ENCODE results near the gene SLX4IP. TPM values are rescaled to one million over a fixed set of nuclear protein-coding genes. Genes with fewer than 3 reads are reported as not detected.

SLX4IP gene
- polyA plus RNA-seq, 3 donors: 0.76 to 2.5 (median 1.1) TPM

GRCh38 chr20:10387686-10388085 lies 47.4 kb upstream of the SLX4IP start:
- Mint-ChIP-seq H3K9me3 (peaks cover 0 to 12% (median 1%) of the 10 kb centered on the region in 7 donors), H3K36me3 (no peaks in the 10 kb centered on the region), H3K4me3 (no peak overlapping the region), H3K4me1 (no peaks in the 10 kb centered on the region), H3K27me3 (ENCODE audit: low read depth in 3 of 3) (peaks cover 2 to 4% (median 3%) of the 10 kb centered on the region in 3 donors), H3K27ac (no peak overlapping the region)
- Histone ChIP-seq H3K9ac (ENCODE audit: insufficient read depth, low read length, poor library complexity, severe bottlenecking) (no peak overlapping the region), H3K9me3 (replicated peaks in 1 of 2; ENCODE audit: control insufficient read depth in 1 of 2, insufficient read depth in 1 of 2, low read length in 2 of 2) (no peaks in the 10 kb centered on the region), H4K20me1 (ENCODE audit: insufficient read depth, low read length) (no peaks in the 10 kb centered on the region), H2AFZ (ENCODE audit: insufficient read depth, low read depth, low read length, poor library complexity, severe bottlenecking) (no peak overlapping the region), H3K27ac (ENCODE audit: low read depth in 1 of 2, low read length in 2 of 2) (no peak overlapping the region), H3K4me1 (ENCODE audit: control insufficient read depth in 1 of 2, insufficient read depth in 2 of 2, low read length in 2 of 2) (no peaks in the 10 kb centered on the region), H3K4me3 (replicated peaks in 1 of 3; ENCODE audit: low read depth in 2 of 3, low read length in 3 of 3) (no peak overlapping the region), H3K79me2 (ENCODE audit: insufficient read depth, low read length) (no peaks in the 10 kb centered on the region), H3K36me3 (replicated peaks in 1 of 2; ENCODE audit: control insufficient read depth in 1 of 2, insufficient read depth in 2 of 2, low read length in 2 of 2) (no peaks in the 10 kb centered on the region), H3K4me2 (replicated peaks; ENCODE audit: extremely low read depth, low read length, poor library complexity, severe bottlenecking) (no peak overlapping the region), H3K27me3 (ENCODE audit: control insufficient read depth in 2 of 2, insufficient read depth in 2 of 2, low read length in 2 of 2) (no peaks in the 10 kb centered on the region)
- no peak for TF ChIP-seq CTCF (IDR thresholded peaks at IDR 0.05)
- 100% methylated on average over 2 of the region's 4 CpGs for WGBS (ENCODE audit: insufficient coverage)
- intact Hi-C loops (cut with micrococcal nuclease): no loop called here
- DNase-seq: no peak

- Mint-ChIP-seq H3K27ac (no peak overlapping the region), H3K27me3 (ENCODE audit: low read depth in 3 of 3) (peaks cover 2 to 4% (median 3%) of the 10 kb centered on the region in 3 donors), H3K4me3 (no peak overlapping the region), H3K9me3 (peaks cover 0 to 12% (median 1%) of the 10 kb centered on the region in 7 donors), H3K36me3 (no peaks in the 10 kb centered on the region), H3K4me1 (no peaks in the 10 kb centered on the region)
- Histone ChIP-seq H3K4me1 (ENCODE audit: control insufficient read depth in 1 of 2, insufficient read depth in 2 of 2, low read length in 2 of 2) (no peaks in the 10 kb centered on the region), H3K27ac (ENCODE audit: low read depth in 1 of 2, low read length in 2 of 2) (no peak overlapping the region), H3K9me3 (replicated peaks in 1 of 2; ENCODE audit: control insufficient read depth in 1 of 2, insufficient read depth in 1 of 2, low read length in 2 of 2) (no peaks in the 10 kb centered on the region), H3K79me2 (ENCODE audit: insufficient read depth, low read length) (no peaks in the 10 kb centered on the region), H3K4me2 (replicated peaks; ENCODE audit: extremely low read depth, low read length, poor library complexity, severe bottlenecking) (no peak overlapping the region), H3K9ac (ENCODE audit: insufficient read depth, low read length, poor library complexity, severe bottlenecking) (no peak overlapping the region), H3K4me3 (replicated peaks in 1 of 3; ENCODE audit: low read depth in 2 of 3, low read length in 3 of 3) (no peak overlapping the region), H3K27me3 (ENCODE audit: control insufficient read depth in 2 of 2, insufficient read depth in 2 of 2, low read length in 2 of 2) (no peaks in the 10 kb centered on the region), H3K36me3 (replicated peaks in 1 of 2; ENCODE audit: control insufficient read depth in 1 of 2, insufficient read depth in 2 of 2, low read length in 2 of 2) (no peaks in the 10 kb centered on the region), H4K20me1 (ENCODE audit: insufficient read depth, low read length) (no peaks in the 10 kb centered on the region), H2AFZ (ENCODE audit: insufficient read depth, low read depth, low read length, poor library complexity, severe bottlenecking) (no peak overlapping the region)
- TF ChIP-seq CTCF (IDR thresholded peaks at IDR 0.05): no peak
- DNase-seq: no peak
- intact Hi-C loops (cut with micrococcal nuclease): no loop called here
- WGBS (ENCODE audit: insufficient coverage): 100% methylated on average over 1 of the region's 4 CpGs
These were observed 46.5 kb upstream of the SLX4IP start for GRCh38 chr20:10388597-10388996.

All from CD14-positive monocyte (primary cell).